Neural cell (in vitro differentiated cells): Measurements from ENCODE around the gene FBXL15. TPM values are rescaled to one million over a fixed set of nuclear protein-coding genes. Genes with fewer than 3 reads are reported as not detected.

Source experiments
- H2AFZ ChIP-seq: fragments of 200-600, 300-800 bp; sonication (generic), shearing (Covaris generic); 2 replicates; pipeline ENCODE4 v1.6.0; 2014; ENCODE audit warnings: low read depth, mild to moderate bottlenecking, antibody characterized with exemption, low read length, moderate library complexity
- H3F3A ChIP-seq: fragments of 200-600 bp; shearing (Covaris generic); 2 replicates; pipeline ENCODE4 v1.6.1; 2016; ENCODE audit warnings: mild to moderate bottlenecking, moderate library complexity, mixed read lengths, antibody characterized with exemption, low read length; ENCODE audit not compliant: insufficient read depth, poor library complexity, severe bottlenecking
- H3K27ac ChIP-seq: fragments of 200-600, 300-800 bp; sonication (generic), shearing (Covaris generic); 2 replicates; pipeline ENCODE4 v1.5.1; 2014; ENCODE audit warnings: mild to moderate bottlenecking, low read length, moderate library complexity
- H3K27me3 ChIP-seq: fragments of 300-800, 200-600 bp; sonication (generic), shearing (Covaris generic); 2 replicates; pipeline ENCODE4 v1.6.0; 2014; ENCODE audit warnings: mild to moderate bottlenecking, low read depth, low read length, moderate library complexity; ENCODE audit not compliant: insufficient read depth
- H3K36me3 ChIP-seq: fragments of 300-800, 200-600 bp; sonication (generic), shearing (Covaris generic); 2 replicates; pipeline ENCODE4 v1.5.1; 2014; ENCODE audit warnings: mild to moderate bottlenecking, antibody characterized with exemption, low read length, moderate library complexity; ENCODE audit not compliant: insufficient read depth
- H3K4me2 ChIP-seq: fragments of 300-800, 200-600 bp; sonication (generic), shearing (Covaris generic); 2 replicates; pipeline ENCODE4 v1.6.0; 2014; ENCODE audit warnings: mild to moderate bottlenecking, low read length
- H3K4me3 ChIP-seq: fragments of 300-800, 200-600 bp; sonication (generic), shearing (Covaris generic); 2 replicates; pipeline ENCODE4 v1.5.1; 2014; ENCODE audit warnings: mild to moderate bottlenecking, low read length, moderate library complexity
- H3K79me2 ChIP-seq: fragments of 200-600 bp; shearing (Covaris generic); replicated peaks from 2 replicates; pipeline ENCODE4 v1.6.0; 2014; ENCODE audit warnings: mild to moderate bottlenecking, low read length, moderate library complexity; ENCODE audit not compliant: insufficient read depth
- H3K9ac ChIP-seq: fragments of 300-800, 200-600 bp; sonication (generic), shearing (Covaris generic); 2 replicates; pipeline ENCODE4 v1.6.1; 2016; ENCODE audit warnings: mild to moderate bottlenecking, low read length, mixed read lengths
- H3K9me2 ChIP-seq: fragments of 200-600 bp; shearing (Covaris generic); 2 replicates; pipeline ENCODE4 v1.6.1; 2016; ENCODE audit warnings: mild to moderate bottlenecking, low read length, mixed read lengths; ENCODE audit not compliant: insufficient read depth
- H3K9me3 ChIP-seq: fragments of 200-600, 300-800 bp; sonication (generic), shearing (Covaris generic); 2 replicates; pipeline ENCODE4 v1.6.1; 2016; ENCODE audit warnings: mild to moderate bottlenecking, mixed run types, low read length, moderate library complexity, mixed read lengths
- H4K20me1 ChIP-seq: fragments of 200-600 bp; shearing (Covaris generic); 2 replicates; pipeline ENCODE4 v1.6.1; 2016; ENCODE audit warnings: mild to moderate bottlenecking, mixed run types; ENCODE audit not compliant: insufficient read depth
- CTCF ChIP-seq: fragments of 450-650 bp; IDR thresholded peaks from 2 replicates; pipeline ENCODE4 v1.5.1; 2014; ENCODE audit warnings: antibody characterized with exemption, mild to moderate bottlenecking, moderate library complexity; ENCODE audit not compliant: poor library complexity, severe bottlenecking
- EP300 ChIP-seq: fragments of 450-650 bp; conservative IDR thresholded peaks from 2 replicates; pipeline ENCODE4 v1.6.1; 2014; ENCODE audit warnings: antibody characterized with exemption, mild to moderate bottlenecking, moderate library complexity; ENCODE audit not compliant: poor library complexity, severe bottlenecking
- EZH2 ChIP-seq: fragments of 200-600, 300-800 bp; shearing (Covaris generic), sonication (generic); IDR thresholded peaks from 2 replicates; pipeline ENCODE4 v1.6.1; 2014; ENCODE audit warnings: antibody characterized with exemption, low read length, borderline replicate concordance, mild to moderate bottlenecking; ENCODE audit not compliant: insufficient read depth, poor library complexity, severe bottlenecking
- MXI1 ChIP-seq: fragments of 450-650 bp; conservative IDR thresholded peaks from 2 replicates; pipeline ENCODE4 v1.6.1; 2014; ENCODE audit warnings: antibody characterized with exemption, mild to moderate bottlenecking; ENCODE audit not compliant: poor library complexity, severe bottlenecking
- POLR2AphosphoS5 ChIP-seq: IDR thresholded peaks from 2 replicates; pipeline ENCODE4 v1.6.1; 2012
- SMC3 ChIP-seq: fragments of 450-650 bp; conservative IDR thresholded peaks from 2 replicates; pipeline ENCODE4 v1.6.1; 2014; ENCODE audit warnings: antibody characterized with exemption, mild to moderate bottlenecking, moderate library complexity; ENCODE audit not compliant: poor library complexity
- TAF1 ChIP-seq: IDR thresholded peaks from 2 replicates; pipeline ENCODE4 v1.6.1; 2012; ENCODE audit warnings: low read depth
- polyA plus RNA-seq: library from polyadenylated mRNA; depleted of rRNA; stranded (reverse); fragments of >200 nt; gene quantifications from 2 replicates; pipeline ENCODE4 v1.2.3, GENCODE V29; 2014
- TF ChIP-seq, protein P1 (sequence below): IDR thresholded peaks from 2 replicates; pipeline ENCODE4 v1.6.1; 2012; ENCODE audit warnings: borderline replicate concordance

The FBXL15 gene
- polyA plus RNA-seq, 1 donor from 2014 or later = 37.8 TPM

- peak; percentile 18 for TF ChIP-seq POLR2AphosphoS5
- TF ChIP-seq, protein P1, sequence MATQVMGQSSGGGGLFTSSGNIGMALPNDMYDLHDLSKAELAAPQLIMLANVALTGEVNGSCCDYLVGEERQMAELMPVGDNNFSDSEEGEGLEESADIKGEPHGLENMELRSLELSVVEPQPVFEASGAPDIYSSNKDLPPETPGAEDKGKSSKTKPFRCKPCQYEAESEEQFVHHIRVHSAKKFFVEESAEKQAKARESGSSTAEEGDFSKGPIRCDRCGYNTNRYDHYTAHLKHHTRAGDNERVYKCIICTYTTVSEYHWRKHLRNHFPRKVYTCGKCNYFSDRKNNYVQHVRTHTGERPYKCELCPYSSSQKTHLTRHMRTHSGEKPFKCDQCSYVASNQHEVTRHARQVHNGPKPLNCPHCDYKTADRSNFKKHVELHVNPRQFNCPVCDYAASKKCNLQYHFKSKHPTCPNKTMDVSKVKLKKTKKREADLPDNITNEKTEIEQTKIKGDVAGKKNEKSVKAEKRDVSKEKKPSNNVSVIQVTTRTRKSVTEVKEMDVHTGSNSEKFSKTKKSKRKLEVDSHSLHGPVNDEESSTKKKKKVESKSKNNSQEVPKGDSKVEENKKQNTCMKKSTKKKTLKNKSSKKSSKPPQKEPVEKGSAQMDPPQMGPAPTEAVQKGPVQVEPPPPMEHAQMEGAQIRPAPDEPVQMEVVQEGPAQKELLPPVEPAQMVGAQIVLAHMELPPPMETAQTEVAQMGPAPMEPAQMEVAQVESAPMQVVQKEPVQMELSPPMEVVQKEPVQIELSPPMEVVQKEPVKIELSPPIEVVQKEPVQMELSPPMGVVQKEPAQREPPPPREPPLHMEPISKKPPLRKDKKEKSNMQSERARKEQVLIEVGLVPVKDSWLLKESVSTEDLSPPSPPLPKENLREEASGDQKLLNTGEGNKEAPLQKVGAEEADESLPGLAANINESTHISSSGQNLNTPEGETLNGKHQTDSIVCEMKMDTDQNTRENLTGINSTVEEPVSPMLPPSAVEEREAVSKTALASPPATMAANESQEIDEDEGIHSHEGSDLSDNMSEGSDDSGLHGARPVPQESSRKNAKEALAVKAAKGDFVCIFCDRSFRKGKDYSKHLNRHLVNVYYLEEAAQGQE = no peak
- TF ChIP-seq SMC3 = no peak
- TF ChIP-seq TAF1 = no peak
- TF ChIP-seq EP300 = no peak
- peak; percentile 50 for TF ChIP-seq MXI1
- no peak for TF ChIP-seq CTCF
- peaks cover 8% of the 10 kb centered on the region for H3K79me2 ChIP-seq
- H3K4me3 ChIP-seq = peak overlapping the region; percentile 62
- H3K9me2 ChIP-seq = no peaks in the 10 kb centered on the region
- no peaks in the 10 kb centered on the region for H3F3A ChIP-seq
- no peak overlapping the region for H2AFZ ChIP-seq
- H4K20me1 ChIP-seq = no peaks in the 10 kb centered on the region
- H3K27ac ChIP-seq = peak overlapping the region; percentile 62
- H3K4me2 ChIP-seq = peak overlapping the region; percentile 14
- peaks cover 7% of the 10 kb centered on the region for H3K27me3 ChIP-seq
- H3K9ac ChIP-seq = peak overlapping the region; percentile 58
- no peaks in the 10 kb centered on the region for H3K9me3 ChIP-seq
- no peaks in the 10 kb centered on the region for H3K36me3 ChIP-seq
Observed at GRCh38 chr10:102410429-102411073, 10.1 kb upstream of the FBXL15 start.

- H4K20me1 ChIP-seq = no peaks in the 10 kb centered on the region
- H3K27me3 ChIP-seq = peaks cover 7% of the 10 kb centered on the region
- no peaks in the 10 kb centered on the region for H3K9me3 ChIP-seq
- no peaks in the 10 kb centered on the region for H3K9me2 ChIP-seq
- peak overlapping the region; percentile 68 for H3K27ac ChIP-seq
- H3K4me3 ChIP-seq = peak overlapping the region; percentile 62
- H3F3A ChIP-seq = no peaks in the 10 kb centered on the region
- TF ChIP-seq TAF1 (no peak), EZH2 (no peak)
- TF ChIP-seq, protein P1 = no peak
- peaks cover 14% of the 10 kb centered on the region for H3K79me2 ChIP-seq
- H3K9ac ChIP-seq = peak overlapping the region; percentile 58
- no peaks in the 10 kb centered on the region for H3K36me3 ChIP-seq
- no peak overlapping the region for H2AFZ ChIP-seq
- peak overlapping the region; percentile 34 for H3K4me2 ChIP-seq
Observed at GRCh38 chr10:102411341-102412255, 9.0 kb upstream of the FBXL15 start.
